GM12878 (cell line): Measurements from ENCODE around the gene MCF2L2.

Experiments
- ELK1 ChIP-seq: IDR thresholded peaks from 2 replicates; pipeline ENCODE4 v1.6.1; 2012; ENCODE audit warnings: low read depth, low read length, improper control_type of control experiment
- EZH2 ChIP-seq: IDR thresholded peaks from 2 replicates; pipeline ENCODE4 v1.6.1; 2012; ENCODE audit warnings: low read depth, mild to moderate bottlenecking, control low read depth, inconsistent platforms, low read length, borderline replicate concordance; ENCODE audit not compliant: control insufficient read depth
- MLLT1 ChIP-seq: fragments of 450-650 bp; IDR thresholded peaks from 2 replicates; pipeline ENCODE4 v1.6.1; 2016; ENCODE audit warnings: mild to moderate bottlenecking
- MXI1 ChIP-seq: fragments of 150-350 bp; IDR thresholded peaks from 2 replicates; pipeline ENCODE4 v1.6.1; 2011; ENCODE audit warnings: low read depth, mild to moderate bottlenecking, inconsistent platforms, low read length, improper control_type of control experiment
- MYB ChIP-seq: fragments of 150-350 bp; IDR thresholded peaks from 2 replicates; pipeline ENCODE4 v1.6.1; 2014; ENCODE audit warnings: mild to moderate bottlenecking, low read depth, low read length, borderline replicate concordance
- PKNOX1 ChIP-seq: fragments of 450-650 bp; IDR thresholded peaks from 2 replicates; pipeline ENCODE4 v1.6.1; 2016; ENCODE audit warnings: mild to moderate bottlenecking
- SMC3 ChIP-seq: IDR thresholded peaks from 2 replicates; pipeline ENCODE4 v1.6.1; 2011; ENCODE audit warnings: low read length, improper control_type of control experiment, borderline replicate concordance
- SREBF2 ChIP-seq: IDR thresholded peaks from 2 replicates; pipeline ENCODE4 v1.6.1; 2012; ENCODE audit warnings: mild to moderate bottlenecking, low read length
- TBL1XR1 ChIP-seq: IDR thresholded peaks from 2 replicates; pipeline ENCODE4 v1.6.1; 2012; ENCODE audit warnings: low read depth, low read length, improper control_type of control experiment
- TF ChIP-seq, protein P1 (sequence below): fragments of 450-650 bp; formaldehyde crosslinking; IDR thresholded peaks from 2 replicates; pipeline ENCODE4 v1.4.0; 2020; ENCODE audit warnings: mild to moderate bottlenecking, moderate library complexity
- TF ChIP-seq, protein P2 (sequence below), 3 experiments: IDR thresholded peaks in 2 of 3; conservative IDR thresholded peaks in 1 of 3; 2 replicates each; pipeline ENCODE4 v1.5.1; 2011; ENCODE audit warnings: low read depth in 3 of 3, low read length in 3 of 3, mild to moderate bottlenecking in 3 of 3, control low read depth in 2 of 3, moderate library complexity in 2 of 3, inconsistent platforms in 1 of 3, mixed read lengths in 1 of 3; ENCODE audit not compliant: control insufficient read depth in 2 of 3, insufficient read depth in 1 of 3; ENCODE audit errors: extremely low read depth in 1 of 3

DNA sequence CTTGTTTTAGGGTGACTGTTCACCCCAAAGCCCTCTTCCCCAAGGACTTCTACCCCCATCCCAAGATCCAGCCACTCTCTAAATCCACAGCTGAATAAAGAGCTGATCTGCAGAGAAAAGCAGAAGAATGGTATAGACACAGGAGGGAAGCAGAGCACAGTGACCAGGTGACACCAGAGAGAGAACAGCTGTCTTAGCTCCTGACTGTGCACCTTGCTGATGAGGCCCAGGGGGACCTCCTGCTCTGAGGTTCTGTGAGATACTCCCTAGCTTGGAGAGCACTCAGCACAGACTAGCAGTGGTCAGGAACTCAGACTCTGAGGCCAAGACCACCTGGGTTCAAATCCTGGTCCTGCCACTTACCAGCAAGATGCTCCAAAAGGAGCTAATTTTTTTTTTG, 17.7 kb downstream of the MCF2L2 start:
- no peak for TF ChIP-seq EZH2
- TF ChIP-seq MLLT1, result no peak
- TF ChIP-seq TBL1XR1, result no peak
- no peak for TF ChIP-seq SREBF2
- no peak for TF ChIP-seq PKNOX1
- TF ChIP-seq MYB, result no peak
- TF ChIP-seq, protein P1, sequence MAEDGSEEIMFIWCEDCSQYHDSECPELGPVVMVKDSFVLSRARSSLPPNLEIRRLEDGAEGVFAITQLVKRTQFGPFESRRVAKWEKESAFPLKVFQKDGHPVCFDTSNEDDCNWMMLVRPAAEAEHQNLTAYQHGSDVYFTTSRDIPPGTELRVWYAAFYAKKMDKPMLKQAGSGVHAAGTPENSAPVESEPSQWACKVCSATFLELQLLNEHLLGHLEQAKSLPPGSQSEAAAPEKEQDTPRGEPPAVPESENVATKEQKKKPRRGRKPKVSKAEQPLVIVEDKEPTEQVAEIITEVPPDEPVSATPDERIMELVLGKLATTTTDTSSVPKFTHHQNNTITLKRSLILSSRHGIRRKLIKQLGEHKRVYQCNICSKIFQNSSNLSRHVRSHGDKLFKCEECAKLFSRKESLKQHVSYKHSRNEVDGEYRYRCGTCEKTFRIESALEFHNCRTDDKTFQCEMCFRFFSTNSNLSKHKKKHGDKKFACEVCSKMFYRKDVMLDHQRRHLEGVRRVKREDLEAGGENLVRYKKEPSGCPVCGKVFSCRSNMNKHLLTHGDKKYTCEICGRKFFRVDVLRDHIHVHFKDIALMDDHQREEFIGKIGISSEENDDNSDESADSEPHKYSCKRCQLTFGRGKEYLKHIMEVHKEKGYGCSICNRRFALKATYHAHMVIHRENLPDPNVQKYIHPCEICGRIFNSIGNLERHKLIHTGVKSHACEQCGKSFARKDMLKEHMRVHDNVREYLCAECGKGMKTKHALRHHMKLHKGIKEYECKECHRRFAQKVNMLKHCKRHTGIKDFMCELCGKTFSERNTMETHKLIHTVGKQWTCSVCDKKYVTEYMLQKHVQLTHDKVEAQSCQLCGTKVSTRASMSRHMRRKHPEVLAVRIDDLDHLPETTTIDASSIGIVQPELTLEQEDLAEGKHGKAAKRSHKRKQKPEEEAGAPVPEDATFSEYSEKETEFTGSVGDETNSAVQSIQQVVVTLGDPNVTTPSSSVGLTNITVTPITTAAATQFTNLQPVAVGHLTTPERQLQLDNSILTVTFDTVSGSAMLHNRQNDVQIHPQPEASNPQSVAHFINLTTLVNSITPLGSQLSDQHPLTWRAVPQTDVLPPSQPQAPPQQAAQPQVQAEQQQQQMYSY (CRISPR knock-in tag), result no peak
- TF ChIP-seq, protein P2, sequence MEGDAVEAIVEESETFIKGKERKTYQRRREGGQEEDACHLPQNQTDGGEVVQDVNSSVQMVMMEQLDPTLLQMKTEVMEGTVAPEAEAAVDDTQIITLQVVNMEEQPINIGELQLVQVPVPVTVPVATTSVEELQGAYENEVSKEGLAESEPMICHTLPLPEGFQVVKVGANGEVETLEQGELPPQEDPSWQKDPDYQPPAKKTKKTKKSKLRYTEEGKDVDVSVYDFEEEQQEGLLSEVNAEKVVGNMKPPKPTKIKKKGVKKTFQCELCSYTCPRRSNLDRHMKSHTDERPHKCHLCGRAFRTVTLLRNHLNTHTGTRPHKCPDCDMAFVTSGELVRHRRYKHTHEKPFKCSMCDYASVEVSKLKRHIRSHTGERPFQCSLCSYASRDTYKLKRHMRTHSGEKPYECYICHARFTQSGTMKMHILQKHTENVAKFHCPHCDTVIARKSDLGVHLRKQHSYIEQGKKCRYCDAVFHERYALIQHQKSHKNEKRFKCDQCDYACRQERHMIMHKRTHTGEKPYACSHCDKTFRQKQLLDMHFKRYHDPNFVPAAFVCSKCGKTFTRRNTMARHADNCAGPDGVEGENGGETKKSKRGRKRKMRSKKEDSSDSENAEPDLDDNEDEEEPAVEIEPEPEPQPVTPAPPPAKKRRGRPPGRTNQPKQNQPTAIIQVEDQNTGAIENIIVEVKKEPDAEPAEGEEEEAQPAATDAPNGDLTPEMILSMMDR (IDR thresholded peaks at IDR 0.05 in 2 of 3, conservative IDR thresholded peaks at IDR 0.05 in 1 of 3; ENCODE audit: control insufficient read depth in 2 of 3, extremely low read depth in 1 of 3, insufficient read depth in 1 of 3, low read depth in 3 of 3, low read length in 3 of 3), result no peak
- TF ChIP-seq MXI1, result no peak
- no peak for TF ChIP-seq SMC3
- TF ChIP-seq ELK1, result no peak
